Activated T-helper 2 cell treated with anti-CD3 and anti-CD28 coated beads, Interferon-gamma antibody, Interleukin-2, Interleukin-4, amounts not matched to agents 10 μg/mL and 5 μg/mL and 100 μg/mL, durations not matched to agents 14 hours and 24 hours and 36 hours (primary cell): ENCODE measurements around the gene ADAMTS14. TPM values are rescaled to one million over a fixed set of nuclear protein-coding genes. Genes with fewer than 3 reads are reported as not detected.
A peak's percentile ranks its signal among the peaks of the same experiment; 100 is the strongest.

Experiments
- DNase-seq: peaks from one replicate; pipeline ENCODE4 v3.0.0; 2021; ENCODE audit warnings: low spot score
- H3K27ac Mint-ChIP-seq: one replicate; pipeline ENCODE4 v1.8.0; 2021; ENCODE audit warnings: mixed read lengths
- H3K27me3 Mint-ChIP-seq: one replicate; pipeline ENCODE4 v1.8.0; 2021; ENCODE audit warnings: low read depth, mixed read lengths
- H3K36me3 Mint-ChIP-seq: one replicate; pipeline ENCODE4 v1.8.0; 2021; ENCODE audit warnings: low read depth, mixed read lengths
- H3K4me1 Mint-ChIP-seq: one replicate; pipeline ENCODE4 v1.8.0; 2021; ENCODE audit warnings: low read depth, mixed read lengths
- H3K4me3 Mint-ChIP-seq: one replicate; pipeline ENCODE4 v1.8.0; 2021; ENCODE audit warnings: low read depth, mild to moderate bottlenecking, moderate library complexity, mixed read lengths
- H3K9me3 Mint-ChIP-seq: one replicate; pipeline ENCODE4 v1.8.0; 2021; ENCODE audit warnings: mixed read lengths
- intact Hi-C: fragments of 100-400 bp; cut with micrococcal nuclease; formaldehyde crosslinking; loops from one replicate; pipeline ENCODE4 v1.15.1; 2023
- total RNA-seq: library from RNA; stranded (reverse); gene quantifications from 2 replicates; pipeline ENCODE4 v1.2.3, GENCODE V29; 2022

ADAMTS14 gene
- total RNA-seq, 1 donor from 2014 or later: 0.39 TPM

DNA sequence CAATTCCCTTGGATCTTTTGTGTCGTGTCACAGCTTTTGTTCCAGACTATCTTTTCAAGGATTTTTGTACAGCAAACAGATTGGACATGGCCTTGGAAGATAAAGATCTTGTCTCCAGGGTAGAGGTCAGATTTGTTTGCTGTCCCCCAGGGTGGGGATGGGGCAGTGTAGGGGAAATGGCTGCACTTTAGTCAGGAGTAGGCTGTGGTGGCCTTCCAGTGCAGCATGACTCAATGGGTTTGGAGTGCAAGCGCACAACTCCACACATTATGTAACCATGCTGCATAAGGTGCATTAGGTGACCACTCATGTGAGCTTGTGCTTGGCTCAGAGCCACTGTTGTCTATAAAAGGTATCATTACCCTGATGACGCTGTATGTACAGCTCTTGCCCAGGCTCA, 23.9 kb upstream of the ADAMTS14 start:
- DNase-seq: no peak

DNA sequence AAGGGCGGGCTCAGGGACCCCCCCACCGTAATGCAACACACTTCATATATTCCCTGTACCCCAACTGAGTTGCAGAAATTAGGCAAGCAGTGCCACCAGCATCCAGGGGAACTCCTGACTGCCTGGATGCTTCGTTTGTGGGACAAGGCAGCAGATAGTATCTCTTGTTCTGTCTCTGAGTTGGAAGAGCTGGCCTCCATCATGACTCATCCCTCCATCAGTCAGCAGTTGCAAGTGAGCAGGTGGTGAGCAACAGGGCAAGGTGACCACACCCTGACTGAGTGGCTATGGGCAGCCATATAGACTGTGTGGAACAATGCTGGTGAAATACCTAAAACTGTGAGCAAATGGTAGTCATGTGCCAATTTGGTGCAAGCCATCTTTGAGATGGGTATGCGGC, 22.8 kb upstream of the ADAMTS14 start:
- peaks cover 44% of the 10 kb centered on the region for H3K9me3 Mint-ChIP-seq

More for the DNA sequence above, 23.9 kb upstream of the ADAMTS14 start:
- H3K4me3 Mint-ChIP-seq: no peak overlapping the region
- no peak overlapping the region for H3K27ac Mint-ChIP-seq
- H3K4me1 Mint-ChIP-seq: peaks cover 6% of the 10 kb centered on the region
- H3K9me3 Mint-ChIP-seq: peaks cover 44% of the 10 kb centered on the region
- H3K27me3 Mint-ChIP-seq: peaks cover 8% of the 10 kb centered on the region
- H3K36me3 Mint-ChIP-seq: no peaks in the 10 kb centered on the region
- intact Hi-C loops: no loop called here

DNA sequence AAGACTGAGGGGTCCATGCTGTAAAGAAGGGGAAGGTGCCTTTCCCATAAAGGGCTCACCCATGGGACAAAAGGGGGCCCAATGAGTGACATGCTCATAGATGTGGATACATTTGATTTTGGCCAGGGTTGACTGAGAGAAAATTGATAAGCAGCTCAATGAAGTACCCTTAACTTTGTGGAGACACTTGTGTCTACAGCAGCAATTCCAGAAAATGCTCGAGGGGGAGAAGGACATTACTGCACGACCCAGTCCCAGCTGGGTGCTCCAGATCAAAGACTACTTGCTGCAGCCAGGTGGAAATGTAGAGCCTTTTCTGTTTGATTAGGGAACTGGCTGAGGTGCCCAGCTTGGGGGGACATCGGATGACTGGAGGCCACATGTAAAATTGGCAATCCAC, 22.2 kb upstream of the ADAMTS14 start:
- Mint-ChIP-seq H3K27ac (no peak overlapping the region), H3K9me3 (peaks cover 44% of the 10 kb centered on the region), H3K36me3 (no peaks in the 10 kb centered on the region), H3K27me3 (no peaks in the 10 kb centered on the region), H3K4me3 (no peak overlapping the region), H3K4me1 (peaks cover 6% of the 10 kb centered on the region)
- no peak for DNase-seq
- intact Hi-C loops: no loop called here

More for the DNA sequence above, 22.8 kb upstream of the ADAMTS14 start:
- intact Hi-C loops: no loop called here
- peaks cover 1% of the 10 kb centered on the region for H3K27me3 Mint-ChIP-seq
- no peak overlapping the region for H3K4me3 Mint-ChIP-seq
- no peak overlapping the region for H3K27ac Mint-ChIP-seq
- H3K36me3 Mint-ChIP-seq: no peaks in the 10 kb centered on the region
- H3K4me1 Mint-ChIP-seq: peaks cover 6% of the 10 kb centered on the region
- DNase-seq: no peak

DNA sequence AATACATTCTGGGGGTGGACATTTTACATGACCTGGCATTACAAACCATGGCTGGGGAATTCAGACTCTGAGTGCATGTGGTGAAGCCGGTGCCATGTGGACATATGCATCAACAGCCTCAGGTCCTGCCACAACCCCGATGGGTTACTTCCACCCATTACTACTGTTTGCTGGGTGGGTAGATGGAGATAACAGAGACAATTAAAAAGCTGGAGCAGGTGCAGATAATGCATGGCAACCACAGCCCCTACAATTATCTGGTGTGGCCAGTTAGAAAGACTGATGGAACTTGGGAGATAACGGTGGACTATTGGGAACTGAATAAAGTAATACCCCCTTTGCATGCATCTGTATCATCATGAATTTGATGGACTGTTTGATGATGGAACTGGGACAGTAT, 21.6 kb upstream of the ADAMTS14 start:
- Mint-ChIP-seq H3K27ac (no peak overlapping the region), H3K4me1 (peaks cover 7% of the 10 kb centered on the region), H3K27me3 (no peaks in the 10 kb centered on the region), H3K9me3 (peaks cover 44% of the 10 kb centered on the region), H3K36me3 (no peaks in the 10 kb centered on the region), H3K4me3 (no peak overlapping the region)
- DNase-seq: no peak
- intact Hi-C loops: no loop called here

DNA sequence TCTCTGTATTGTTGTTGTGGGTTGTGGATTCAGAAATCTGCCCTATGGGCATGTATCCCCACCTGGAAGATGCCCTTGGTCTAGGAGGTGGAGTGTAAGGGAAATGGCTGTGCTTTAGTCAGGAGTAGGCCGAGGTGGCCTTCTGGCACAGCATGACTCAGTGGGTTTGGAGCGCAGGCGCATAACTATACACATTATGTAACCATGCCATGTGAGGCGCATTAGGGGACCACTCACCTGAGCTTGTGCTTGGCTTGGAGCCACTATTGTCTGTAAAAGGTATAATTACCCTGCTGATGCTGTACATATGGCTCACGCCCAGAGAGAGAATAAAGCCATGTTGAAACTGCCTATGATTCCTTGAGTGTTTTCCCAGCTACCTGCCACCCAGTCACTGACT, 20.6 kb upstream of the ADAMTS14 start:
- Mint-ChIP-seq H3K4me3 (no peak overlapping the region), H3K36me3 (no peaks in the 10 kb centered on the region), H3K4me1 (peaks cover 17% of the 10 kb centered on the region), H3K27me3 (no peaks in the 10 kb centered on the region), H3K9me3 (peaks cover 44% of the 10 kb centered on the region), H3K27ac (no peak overlapping the region)
- intact Hi-C loops: no loop called here
- DNase-seq: no peak

DNA sequence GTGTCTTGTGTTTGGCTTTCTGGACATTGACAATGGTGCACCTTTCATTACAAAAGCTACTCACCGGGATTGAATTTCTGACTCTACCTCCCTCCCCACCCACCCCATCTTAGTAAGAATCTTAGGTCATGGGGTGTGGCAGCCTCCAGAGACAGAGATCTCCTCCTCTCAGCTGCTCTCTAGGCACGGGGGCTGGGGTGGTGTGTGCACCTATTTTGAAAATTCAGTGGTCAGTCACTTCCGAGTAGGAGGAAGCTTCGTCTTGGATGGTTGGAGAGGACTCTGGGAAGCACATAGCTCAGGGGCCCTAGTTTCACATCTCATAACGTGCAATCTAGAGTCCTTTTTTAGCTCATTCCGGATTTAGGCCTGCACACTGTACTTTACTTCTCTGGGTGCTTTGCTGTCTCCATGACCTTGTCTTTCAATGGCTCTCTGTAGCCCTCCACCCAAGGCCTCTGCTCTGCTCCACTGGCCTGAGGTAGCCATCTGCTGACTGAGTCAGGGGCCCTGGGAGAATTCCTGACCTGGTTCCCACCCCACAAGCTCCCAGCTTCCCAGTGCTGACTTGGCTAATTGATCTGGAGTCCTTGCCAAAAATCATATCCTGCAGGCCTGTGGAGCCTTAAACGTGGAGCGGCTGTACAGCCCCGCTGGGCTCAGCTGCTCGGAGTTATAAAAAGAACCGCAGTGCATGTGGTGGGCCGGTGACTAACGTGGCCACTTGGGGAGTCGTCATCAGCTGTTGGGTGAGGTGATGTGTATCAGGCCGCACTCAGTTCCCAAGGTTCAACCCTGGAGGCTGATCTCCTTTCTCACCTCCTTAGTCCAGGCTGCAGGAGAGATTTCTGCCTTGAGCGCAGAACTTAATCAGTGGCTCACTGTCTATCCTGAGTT, 19.3 kb upstream of the ADAMTS14 start:
- intact Hi-C loops: no loop called here
- no peaks in the 10 kb centered on the region for H3K27me3 Mint-ChIP-seq
- H3K36me3 Mint-ChIP-seq: no peaks in the 10 kb centered on the region
- no peak overlapping the region for H3K4me3 Mint-ChIP-seq
- peaks cover 38% of the 10 kb centered on the region for H3K9me3 Mint-ChIP-seq
- H3K4me1 Mint-ChIP-seq: peaks cover 25% of the 10 kb centered on the region
- H3K27ac Mint-ChIP-seq: no peak overlapping the region
- DNase-seq: no peak

DNA sequence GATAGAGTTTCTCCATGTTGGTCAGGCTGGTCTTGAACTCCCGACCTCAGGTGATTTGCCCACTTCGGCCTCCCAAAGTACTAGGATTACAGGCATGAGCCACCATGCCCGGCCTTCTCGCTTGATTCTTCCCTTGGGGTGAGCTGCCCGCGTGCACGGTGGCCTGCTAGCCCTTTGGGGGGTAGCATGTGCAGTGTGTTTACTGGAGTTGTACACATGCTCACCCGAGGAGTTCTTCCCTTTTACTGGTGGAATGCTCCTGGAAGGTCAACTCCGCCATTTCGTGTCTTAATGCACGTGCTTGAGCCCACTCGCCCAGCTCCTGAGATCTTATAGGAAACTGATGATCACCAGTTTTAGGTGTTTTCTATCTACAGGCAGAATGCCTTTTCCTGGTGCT, 17.0 kb upstream of the ADAMTS14 start:
- no peak for DNase-seq
- peaks cover 27% of the 10 kb centered on the region for H3K9me3 Mint-ChIP-seq
- H3K36me3 Mint-ChIP-seq: no peaks in the 10 kb centered on the region
- H3K27me3 Mint-ChIP-seq: peaks cover 11% of the 10 kb centered on the region
- no peak overlapping the region for H3K27ac Mint-ChIP-seq
- H3K4me1 Mint-ChIP-seq: peaks cover 21% of the 10 kb centered on the region
- intact Hi-C loops: no loop called here
- no peak overlapping the region for H3K4me3 Mint-ChIP-seq

DNA sequence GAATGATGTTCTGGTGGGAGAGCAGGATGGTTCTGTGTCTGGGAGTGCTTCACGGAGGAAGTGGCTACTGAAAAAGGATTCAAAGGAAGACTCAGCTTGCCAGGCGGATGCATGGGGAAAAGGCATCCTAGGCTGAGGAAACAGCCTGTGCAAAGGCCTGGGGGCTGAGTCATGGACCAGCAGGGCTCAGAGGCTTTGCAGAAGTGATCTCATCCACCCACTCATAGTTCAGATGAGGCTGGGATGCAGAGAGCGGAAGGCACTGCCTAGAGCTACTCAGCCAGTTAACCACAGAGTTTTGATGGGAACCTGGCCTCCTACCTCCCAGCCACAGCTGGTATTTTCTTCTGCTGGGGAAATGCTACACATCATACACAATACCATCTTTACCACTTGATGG, 15.8 kb upstream of the ADAMTS14 start:
- intact Hi-C loops: loop anchor here (1.0 to 2.0 kb wide), 2 partner anchors 38 to 78 kb away; no protein-coding TSS in a partner anchor
- Mint-ChIP-seq H3K4me3 (peak overlapping the region; percentile 19), H3K9me3 (peaks cover 21% of the 10 kb centered on the region), H3K36me3 (no peaks in the 10 kb centered on the region), H3K27ac (peak overlapping the region; percentile 16), H3K4me1 (peaks cover 21% of the 10 kb centered on the region), H3K27me3 (peaks cover 11% of the 10 kb centered on the region)
- no peak for DNase-seq

DNA sequence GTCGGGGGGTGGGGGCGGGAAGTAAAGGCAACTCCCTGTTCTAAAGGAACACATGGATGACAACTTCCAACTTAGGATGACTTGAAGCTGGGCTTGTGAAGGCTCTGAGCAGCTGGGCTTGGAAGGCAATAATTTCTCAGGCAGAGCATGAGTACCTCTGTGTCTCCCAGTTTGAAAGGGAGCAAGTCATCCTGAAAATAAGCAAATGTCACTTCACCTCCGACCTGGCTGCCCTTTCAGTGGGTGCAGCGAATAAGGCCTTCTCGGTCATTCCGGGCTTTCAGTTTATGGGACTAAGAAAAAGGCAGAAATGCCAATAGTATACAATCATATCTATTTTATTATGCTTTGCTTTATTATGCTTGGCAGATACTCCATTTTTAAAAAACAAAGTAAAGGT, 15.3 kb upstream of the ADAMTS14 start:
- H3K4me3 Mint-ChIP-seq: peak overlapping the region; percentile 19
- peaks cover 15% of the 10 kb centered on the region for H3K27me3 Mint-ChIP-seq
- peaks cover 21% of the 10 kb centered on the region for H3K4me1 Mint-ChIP-seq
- H3K9me3 Mint-ChIP-seq: peaks cover 16% of the 10 kb centered on the region
- DNase-seq: no peak
- H3K36me3 Mint-ChIP-seq: no peaks in the 10 kb centered on the region
- H3K27ac Mint-ChIP-seq: peak overlapping the region; percentile 16
- intact Hi-C loops: loop anchor here (2.0 kb wide), 1 partner anchor 38 kb away; no protein-coding TSS in a partner anchor

DNA sequence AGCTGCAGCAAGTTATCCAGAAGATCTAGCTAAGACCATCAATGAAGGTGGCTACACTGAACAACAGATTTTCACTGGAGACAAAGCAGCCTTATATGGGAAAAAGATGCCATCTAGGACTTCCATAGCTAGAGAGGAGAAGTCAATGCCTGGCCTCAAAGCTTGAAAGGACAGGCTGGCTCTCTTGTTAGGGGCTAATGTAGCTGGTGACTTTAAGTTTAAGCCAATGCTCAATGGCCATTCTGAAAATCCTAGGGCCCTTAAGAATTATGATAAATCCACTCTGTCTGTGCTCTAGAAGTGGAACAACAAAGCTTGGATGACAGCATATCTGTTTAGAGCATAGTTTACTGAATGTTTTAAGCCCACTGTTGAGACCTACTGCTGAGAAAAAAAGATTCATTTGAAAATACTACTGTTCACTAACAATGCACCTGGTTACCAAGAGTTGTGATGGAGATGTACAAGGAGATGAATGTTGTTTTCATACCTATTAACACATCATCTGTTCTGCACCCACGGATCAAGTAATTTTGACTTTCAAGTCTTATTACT, 13.6 kb upstream of the ADAMTS14 start:
- intact Hi-C loops: no loop called here
- DNase-seq: no peak
- peaks cover 9% of the 10 kb centered on the region for H3K9me3 Mint-ChIP-seq
- H3K27ac Mint-ChIP-seq: no peak overlapping the region
- peaks cover 19% of the 10 kb centered on the region for H3K27me3 Mint-ChIP-seq
- no peaks in the 10 kb centered on the region for H3K36me3 Mint-ChIP-seq
- peaks cover 21% of the 10 kb centered on the region for H3K4me1 Mint-ChIP-seq
- H3K4me3 Mint-ChIP-seq: no peak overlapping the region

DNA sequence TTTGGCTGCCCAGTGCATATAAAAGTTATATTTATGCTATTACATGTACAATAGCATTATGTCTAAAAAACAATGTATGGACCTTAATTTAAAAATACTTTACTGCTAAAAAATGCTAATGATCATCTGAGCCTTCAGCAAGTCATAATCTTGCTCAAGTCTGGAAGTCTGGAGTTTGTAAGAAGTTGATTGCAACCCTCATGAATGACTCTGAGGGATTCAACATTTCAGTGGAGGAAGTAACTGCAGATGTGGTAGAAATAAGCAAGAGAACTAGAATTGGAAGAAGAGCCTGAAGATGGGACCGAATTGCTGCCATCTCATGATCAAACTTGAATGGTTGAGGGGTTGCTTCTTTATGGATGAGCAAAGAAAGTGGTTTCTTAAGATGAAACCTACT, 13.0 kb upstream of the ADAMTS14 start:
- Mint-ChIP-seq H3K27ac (no peak overlapping the region), H3K4me1 (peaks cover 21% of the 10 kb centered on the region), H3K36me3 (no peaks in the 10 kb centered on the region), H3K27me3 (peaks cover 19% of the 10 kb centered on the region), H3K4me3 (no peak overlapping the region), H3K9me3 (peaks cover 9% of the 10 kb centered on the region)
- DNase-seq: no peak
- intact Hi-C loops: no loop called here

DNA sequence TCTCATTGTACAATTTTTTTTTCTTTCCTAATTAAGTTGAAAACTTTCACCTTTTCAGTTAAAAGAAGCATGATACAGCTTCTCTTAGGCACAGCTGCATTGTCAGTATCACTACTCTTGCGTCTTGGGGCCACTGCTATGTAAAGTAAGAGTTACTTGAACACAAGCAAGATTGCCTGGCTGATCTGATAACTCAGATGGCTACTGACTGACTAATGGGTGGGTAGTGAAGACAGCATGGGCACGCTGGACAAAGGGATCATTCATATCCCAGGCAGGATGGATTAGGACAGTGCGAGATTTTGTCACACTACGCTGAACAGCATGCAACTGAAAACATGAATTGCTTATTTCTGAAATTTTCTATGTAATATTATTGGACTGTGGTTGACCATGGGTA, 11.6 kb upstream of the ADAMTS14 start:
- no peak overlapping the region for H3K4me3 Mint-ChIP-seq
- peaks cover 9% of the 10 kb centered on the region for H3K9me3 Mint-ChIP-seq
- intact Hi-C loops: no loop called here
- no peak overlapping the region for H3K27ac Mint-ChIP-seq
- H3K36me3 Mint-ChIP-seq: no peaks in the 10 kb centered on the region
- peaks cover 19% of the 10 kb centered on the region for H3K4me1 Mint-ChIP-seq
- no peak for DNase-seq
- peaks cover 19% of the 10 kb centered on the region for H3K27me3 Mint-ChIP-seq

DNA sequence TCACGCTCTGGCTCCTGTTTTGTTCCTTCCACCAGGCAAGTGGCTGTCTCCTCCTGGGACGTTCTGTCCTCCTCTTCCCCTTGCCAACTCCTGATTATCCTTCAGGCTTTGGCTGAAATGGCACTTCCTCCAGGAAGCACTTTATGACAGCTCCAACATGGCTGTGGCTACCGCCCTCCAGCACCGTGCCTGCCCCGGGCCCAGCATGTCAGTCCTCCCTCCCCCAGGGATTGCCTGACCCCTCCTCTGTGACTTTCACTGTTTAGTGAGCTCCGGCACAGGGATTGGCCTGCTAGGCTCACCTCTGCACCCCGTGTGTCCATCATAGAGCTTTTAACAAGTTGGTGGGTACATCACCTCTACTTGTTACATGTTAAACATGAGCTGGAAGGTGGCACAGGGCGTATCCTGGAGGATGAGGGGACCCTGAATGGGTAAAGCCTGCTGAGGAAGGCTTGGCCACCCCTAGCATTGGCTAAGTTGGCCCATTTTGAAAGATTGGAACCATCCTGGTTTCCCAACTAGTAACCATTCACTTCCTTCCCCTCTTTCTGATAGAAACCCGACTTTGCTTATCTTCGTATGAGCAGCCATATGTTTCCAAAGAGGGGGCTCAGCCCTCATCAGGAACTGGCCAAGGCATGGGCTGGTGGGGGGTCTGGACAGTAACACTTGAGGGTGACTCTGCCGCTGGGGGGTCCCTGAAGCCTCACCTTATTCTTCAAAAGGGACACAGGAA, 10.5 kb upstream of the ADAMTS14 start:
- intact Hi-C loops: no loop called here
- no peak for DNase-seq
- Mint-ChIP-seq H3K9me3 (peaks cover 9% of the 10 kb centered on the region), H3K27ac (no peak overlapping the region), H3K4me3 (no peak overlapping the region), H3K36me3 (no peaks in the 10 kb centered on the region), H3K4me1 (peaks cover 9% of the 10 kb centered on the region), H3K27me3 (peaks cover 19% of the 10 kb centered on the region)
